Mammary epithelial cell (primary cell): Measurements from ENCODE around the gene ABHD5.

ENCODE experiments used
- CTCF ChIP-seq, 2 donors: IDR thresholded peaks in 1 of 2; conservative IDR thresholded peaks in 1 of 2; 2 replicates each; pipeline ENCODE4 v1.5.1; 2011 to 2012; ENCODE audit warnings: inconsistent platforms in 2 of 2, low read length in 2 of 2, mild to moderate bottlenecking in 2 of 2, control low read depth in 1 of 2, low read depth in 1 of 2; ENCODE audit not compliant: insufficient read depth in 1 of 2; ENCODE audit errors: extremely low read depth in 1 of 2
- EZH2 ChIP-seq: IDR thresholded peaks from 2 replicates; pipeline ENCODE4 v1.6.1; 2012; ENCODE audit warnings: low read length, inconsistent platforms, borderline replicate concordance

GRCh38 chr3:43759938-43760337 lies 69.2 kb downstream of the ABHD5 start:
- TF ChIP-seq CTCF (conservative IDR thresholded peaks at IDR 0.05 in 1 of 2, IDR thresholded peaks at IDR 0.05 in 1 of 2; ENCODE audit: extremely low read depth in 1 of 2, insufficient read depth in 1 of 2, low read depth in 1 of 2, low read length in 2 of 2): no peak
- TF ChIP-seq EZH2: no peak
